GM23338 (cell line): Measurements from ENCODE around the gene SBF2.

Experiments
- CTCF ChIP-seq, 2 experiments: fragments of 200-600 bp in 1 of 2; sonication (generic) in 1 of 2; conservative IDR thresholded peaks; 2 replicates each; pipeline versions ENCODE4 v1.5.1 to v1.6.1; 2016 to 2017; ENCODE audit warnings: antibody characterized with exemption in 2 of 2, low read depth in 2 of 2, mild to moderate bottlenecking in 2 of 2, moderate library complexity in 1 of 2
- EZH2 ChIP-seq: fragments of 200-600 bp; sonication (generic); IDR thresholded peaks from one replicate; pipeline ENCODE4 v1.8.0; 2017; ENCODE audit warnings: antibody characterized with exemption, mild to moderate bottlenecking, low read depth; ENCODE audit not compliant: unreplicated experiment
- EZH2phosphoT487 ChIP-seq: fragments of 200-600 bp; sonication (generic); IDR thresholded peaks from one replicate; pipeline ENCODE4 v1.8.1; 2018; ENCODE audit warnings: antibody characterized with exemption; ENCODE audit not compliant: unreplicated experiment
- JUNB ChIP-seq: IDR thresholded peaks from one replicate; pipeline ENCODE4 v1.6.1; 2016; ENCODE audit warnings: antibody characterized with exemption; ENCODE audit not compliant: unreplicated experiment
- POLR2AphosphoS5 ChIP-seq: IDR thresholded peaks from 2 replicates; pipeline ENCODE4 v1.6.1; 2016; ENCODE audit warnings: antibody characterized with exemption, low read depth
- REST ChIP-seq: IDR thresholded peaks from one replicate; pipeline ENCODE4 v1.6.1; 2018; ENCODE audit warnings: antibody characterized with exemption; ENCODE audit not compliant: unreplicated experiment

GRCh38 chr11:9868641-9869040, 425.4 kb downstream of the SBF2 start:
- TF ChIP-seq EZH2 (no peak), JUNB (no peak), EZH2phosphoT487 (no peak), CTCF (conservative IDR thresholded peaks at IDR 0.05; ENCODE audit: low read depth in 2 of 2) (no peak), POLR2AphosphoS5 (no peak), REST (no peak)
